Ramos (cell line): ENCODE results near the gene MAU2.

Source experiments
- in situ Hi-C: fragments of 300-500 bp; cut with MboI; formaldehyde crosslinking; loops from one replicate; pipeline ENCODE4 v1.14.3; 2022; ENCODE audit warnings: low sequenced_read_pairs; ENCODE audit not compliant: unreplicated experiment

MAU2 gene

GRCh38 chr19:19406878-19407632 lies 86.4 kb downstream of the MAU2 start:
- in situ Hi-C loops = no loop called here

- in situ Hi-C loops = no loop called here
Measured at GRCh38 chr19:19407633-19407930, 87.0 kb downstream of the MAU2 start.
